HG03159 (cell line): ENCODE data around the gene IKZF3.
"Not testable (repeated sequence)": the region's sequence is repeated elsewhere in the genome, so short reads cannot be mapped to it uniquely, and the experiment has no call there.

Experiments
- ATAC-seq: cut with Tn5 transposase; IDR thresholded peaks from one replicate; pipeline ENCODE4 v1.9.1; 2021; ENCODE audit warnings: mild to moderate bottlenecking, moderate library complexity; ENCODE audit not compliant: unreplicated experiment

Gene IKZF3

GRCh38 chr17:39722104-39722503 is 142.0 kb downstream of the IKZF3 start:
- no peak for ATAC-seq

GRCh38 chr17:39719563-39720355 is 144.4 kb downstream of the IKZF3 start:
- no peak for ATAC-seq

GRCh38 chr17:39717660-39718059 is 146.5 kb downstream of the IKZF3 start:
- ATAC-seq: no peak

- ATAC-seq: no peak
These were observed 147.1 kb downstream of the IKZF3 start for GRCh38 chr17:39716879-39717536.

- ATAC-seq: no peak
These were observed 147.9 kb downstream of the IKZF3 start for GRCh38 chr17:39716073-39716818.

GRCh38 chr17:39715375-39716072 is 148.6 kb downstream of the IKZF3 start:
- ATAC-seq: no peak

- no peak for ATAC-seq
These were observed 149.9 kb downstream of the IKZF3 start for GRCh38 chr17:39714234-39714633.

GRCh38 chr17:39711851-39712250 is 152.3 kb downstream of the IKZF3 start:
- no peak for ATAC-seq

- not testable (repeated sequence) for ATAC-seq
These were observed 153.0 kb downstream of the IKZF3 start for GRCh38 chr17:39711071-39711470.

GRCh38 chr17:39709998-39710964 is 153.8 kb downstream of the IKZF3 start:
- no peak for ATAC-seq

- ATAC-seq: no peak
These were observed 154.7 kb downstream of the IKZF3 start for GRCh38 chr17:39709319-39709997.
